Thoracic aorta (tissue), 2 donors: ENCODE results near the gene ZNF610. TPM values are rescaled to one million over a fixed set of nuclear protein-coding genes. Genes with fewer than 3 reads are reported as not detected.

ENCODE experiments used
- ATAC-seq: fragments of 150-250 bp; one replicate; pipeline ENCODE4 v1.8.0; 2017; ENCODE audit warnings: low read depth; ENCODE audit not compliant: insufficient number of reproducible peaks, low FRiP score
- DNase-seq: peaks from one replicate; pipeline ENCODE4 v3.0.0-alpha.2; 2020; ENCODE audit warnings: low spot score
- H3K27ac ChIP-seq, 2 donors: fragments of 200-600 bp; sonication (generic); 1 replicate in 1 of 2; 2 replicates in 1 of 2; pipeline ENCODE4 v1.5.1; 2016; ENCODE audit warnings: mild to moderate bottlenecking in 2 of 2, moderate library complexity in 2 of 2
- H3K27me3 ChIP-seq: fragments of 200-600 bp; sonication (generic); replicated peaks from 2 replicates; pipeline ENCODE4 v1.6.0; 2016; ENCODE audit warnings: mild to moderate bottlenecking; ENCODE audit not compliant: insufficient read depth
- H3K36me3 ChIP-seq: fragments of 200-600 bp; sonication (generic); one replicate; pipeline ENCODE4 v1.5.1; 2016
- H3K4me1 ChIP-seq, 2 donors: fragments of 200-600 bp; sonication (generic); 1 replicate in 1 of 2; 2 replicates in 1 of 2; pipeline versions ENCODE4 v1.5.1 to v1.6.0; 2016; ENCODE audit warnings: low read depth in 2 of 2, mild to moderate bottlenecking in 1 of 2; ENCODE audit not compliant: control insufficient read depth in 1 of 2
- H3K4me3 ChIP-seq: fragments of 200-600 bp; sonication (generic); 2 replicates; pipeline ENCODE4 v1.5.1; 2016; ENCODE audit warnings: mild to moderate bottlenecking
- H3K9me3 ChIP-seq: fragments of 200-600 bp; sonication (generic); 2 replicates; pipeline ENCODE4 v1.5.1; 2016
- total RNA-seq, 2 donors: library from RNA; depleted of rRNA; stranded (reverse); fragments of >200 nt; gene quantifications; one replicate each; pipeline versions ENCODE4 v1.1.0 to v1.2.3, GENCODE V29; 2016
- TF ChIP-seq, protein P1 (sequence below): fragments of 200-600 bp; sonication (generic); IDR thresholded peaks from one replicate; pipeline ENCODE4 v1.5.1; 2019; ENCODE audit warnings: antibody characterized with exemption

The ZNF610 gene
- total RNA-seq, 2 donors from 2014 or later = 1.1 to 1.8 TPM

GRCh38 chr19:52351512-52351911 is 15.5 kb downstream of the ZNF610 start:
- no peaks in the 10 kb centered on the region for H3K4me1 ChIP-seq
- TF ChIP-seq, protein P1, sequence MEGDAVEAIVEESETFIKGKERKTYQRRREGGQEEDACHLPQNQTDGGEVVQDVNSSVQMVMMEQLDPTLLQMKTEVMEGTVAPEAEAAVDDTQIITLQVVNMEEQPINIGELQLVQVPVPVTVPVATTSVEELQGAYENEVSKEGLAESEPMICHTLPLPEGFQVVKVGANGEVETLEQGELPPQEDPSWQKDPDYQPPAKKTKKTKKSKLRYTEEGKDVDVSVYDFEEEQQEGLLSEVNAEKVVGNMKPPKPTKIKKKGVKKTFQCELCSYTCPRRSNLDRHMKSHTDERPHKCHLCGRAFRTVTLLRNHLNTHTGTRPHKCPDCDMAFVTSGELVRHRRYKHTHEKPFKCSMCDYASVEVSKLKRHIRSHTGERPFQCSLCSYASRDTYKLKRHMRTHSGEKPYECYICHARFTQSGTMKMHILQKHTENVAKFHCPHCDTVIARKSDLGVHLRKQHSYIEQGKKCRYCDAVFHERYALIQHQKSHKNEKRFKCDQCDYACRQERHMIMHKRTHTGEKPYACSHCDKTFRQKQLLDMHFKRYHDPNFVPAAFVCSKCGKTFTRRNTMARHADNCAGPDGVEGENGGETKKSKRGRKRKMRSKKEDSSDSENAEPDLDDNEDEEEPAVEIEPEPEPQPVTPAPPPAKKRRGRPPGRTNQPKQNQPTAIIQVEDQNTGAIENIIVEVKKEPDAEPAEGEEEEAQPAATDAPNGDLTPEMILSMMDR = no peak
- DNase-seq (no peak), ATAC-seq (no peak)
- peaks cover 10% of the 10 kb centered on the region for H3K36me3 ChIP-seq
- H3K4me3 ChIP-seq = no peak overlapping the region
- no peaks in the 10 kb centered on the region for H3K9me3 ChIP-seq
- no peak overlapping the region for H3K27ac ChIP-seq
- H3K27me3 ChIP-seq = no peaks in the 10 kb centered on the region

- H3K9me3 ChIP-seq = peaks cover 66% of the 10 kb centered on the region
- peaks cover 14% of the 10 kb centered on the region for H3K36me3 ChIP-seq
- no peaks in the 10 kb centered on the region for H3K27me3 ChIP-seq
- no peak for ATAC-seq
- no peak overlapping the region for H3K27ac ChIP-seq
- TF ChIP-seq, protein P1 = no peak
- no peak for DNase-seq
- H3K4me3 ChIP-seq = no peak overlapping the region
- H3K4me1 ChIP-seq = peaks cover 6 to 9% of the 10 kb centered on the region in 2 donors
Measured at GRCh38 chr19:52366414-52366824, 30.4 kb downstream of the ZNF610 start.

DNA sequence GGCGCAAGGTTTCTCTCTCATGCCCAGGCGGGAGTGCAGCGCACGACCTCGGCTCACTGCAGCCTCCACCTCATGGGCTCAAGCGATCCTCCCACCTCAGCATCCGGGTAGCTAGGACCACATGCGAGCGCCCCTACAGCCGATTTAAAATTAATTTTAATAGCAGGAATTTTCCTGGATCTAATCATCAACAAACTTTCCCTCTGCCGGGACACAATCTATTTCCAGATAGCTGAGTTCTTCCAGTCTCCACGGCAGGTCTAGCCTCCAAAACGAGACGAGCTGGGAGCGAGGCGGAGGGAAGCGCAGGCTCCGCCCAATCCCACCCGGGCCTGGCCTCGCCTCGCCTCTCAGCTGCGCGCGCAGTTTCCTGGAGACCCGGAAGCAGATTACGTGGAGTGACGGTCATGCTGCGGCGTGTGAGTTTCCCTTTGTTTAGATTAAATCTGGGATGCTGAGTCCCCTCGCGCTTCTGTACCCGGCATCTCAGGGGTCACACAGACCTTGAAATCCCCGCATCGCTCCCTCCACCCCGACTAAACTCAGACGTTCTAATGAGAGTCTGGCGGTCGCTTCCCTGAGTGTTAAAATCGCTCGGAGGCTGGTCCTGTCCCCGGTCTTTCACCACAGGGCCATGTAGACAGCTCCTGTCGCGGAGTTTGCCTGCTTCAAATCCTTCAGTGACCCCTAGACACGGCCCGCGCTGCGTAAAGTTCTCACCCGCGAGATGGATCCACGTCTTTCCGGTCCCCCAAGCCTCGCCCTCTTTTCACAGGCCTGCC is 33.7 kb downstream of the ZNF610 start, which contains the start of gene ZNF880:
ZNF880 (plus strand) TSS at position 365 of the 782 bp plus-strand sequence; CDS start at position 408, 43 bp downstream.
- ATAC-seq (peak; percentile 94), DNase-seq (peak; percentile 82)
- Histone ChIP-seq H3K4me1 (peaks cover 6 to 9% of the 10 kb centered on the region in 2 donors), H3K4me3 (peak within 1 kb of the TSS; percentile 99), H3K27ac (peak within 1 kb of the TSS; percentile 97 to 100), H3K27me3 (no peaks in the 10 kb centered on the region), H3K9me3 (peaks cover 44% of the 10 kb centered on the region), H3K36me3 (peaks cover 21% of the 10 kb centered on the region)
- TF ChIP-seq, protein P1 = peak; percentile 25

GRCh38 chr19:52370341-52370710 is 34.3 kb downstream of the ZNF610 start:
- Histone ChIP-seq H3K36me3 (peaks cover 26% of the 10 kb centered on the region), H3K27ac (peak overlapping the region; percentile 97 to 100), H3K4me3 (peak overlapping the region; percentile 99), H3K27me3 (no peaks in the 10 kb centered on the region), H3K9me3 (peaks cover 41% of the 10 kb centered on the region), H3K4me1 (peaks cover 6 to 9% of the 10 kb centered on the region in 2 donors)
- ATAC-seq (no peak), DNase-seq (no peak)
- TF ChIP-seq, protein P1 = no peak

DNA sequence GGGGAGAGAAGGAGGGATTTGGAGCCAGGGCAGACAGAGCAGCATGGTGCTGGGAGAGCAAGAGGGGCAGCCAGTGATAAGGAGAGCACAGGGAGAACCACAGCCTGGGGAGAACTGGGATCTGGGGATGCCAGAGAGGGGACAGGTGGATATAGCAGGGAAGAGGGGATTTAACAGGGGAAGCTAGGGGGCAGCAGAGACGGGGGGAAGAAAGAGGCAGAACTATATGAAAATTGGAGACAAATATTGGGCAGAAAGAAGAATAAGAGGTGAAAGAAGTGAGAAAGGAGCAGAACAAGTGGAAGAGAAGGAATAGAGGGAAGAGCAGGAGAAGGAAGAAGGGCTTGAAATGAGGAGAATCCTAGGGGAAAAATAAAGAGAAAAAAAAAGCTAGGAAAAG is 55.1 kb downstream of the ZNF610 start:
- peaks cover 59% of the 10 kb centered on the region for H3K9me3 ChIP-seq
- DNase-seq (no peak), ATAC-seq (no peak)
- no peak overlapping the region for H3K4me3 ChIP-seq
- no peaks in the 10 kb centered on the region for H3K27me3 ChIP-seq
- peaks cover 32% of the 10 kb centered on the region for H3K36me3 ChIP-seq
- no peaks in the 10 kb centered on the region for H3K4me1 ChIP-seq
- TF ChIP-seq, protein P1 = no peak
- no peak overlapping the region for H3K27ac ChIP-seq
